Measurements from ENCODE around the gene RASAL2.
A peak's percentile ranks its signal among the peaks of the same experiment; 100 is the strongest.
"Not testable (repeated sequence)": the region's sequence is repeated elsewhere in the genome, so short reads cannot be mapped to it uniquely, and the experiment has no call there.

The RASAL2 gene

GRCh38 chr1:178071811-178072210, 22.1 kb upstream of the RASAL2 start:
- no peak for DNase-seq (ENCODE audit: low spot score)

GRCh38 chr1:178072326-178072725, 21.6 kb upstream of the RASAL2 start:
- no peak for DNase-seq (ENCODE audit: low spot score)

- DNase-seq (ENCODE audit: low spot score), result no peak
Observed at GRCh38 chr1:178075333-178075732, 18.6 kb upstream of the RASAL2 start.

GRCh38 chr1:178076607-178077006, 17.3 kb upstream of the RASAL2 start:
- no peak for DNase-seq (ENCODE audit: low spot score)

- no peak for DNase-seq (ENCODE audit: low spot score)
Observed at GRCh38 chr1:178077917-178078316, 16.0 kb upstream of the RASAL2 start.

- DNase-seq (ENCODE audit: low spot score), result no peak
Observed at GRCh38 chr1:178086294-178086693, 7.6 kb upstream of the RASAL2 start.

- DNase-seq (ENCODE audit: low spot score), result no peak
Observed at GRCh38 chr1:178086766-178087165, 7.1 kb upstream of the RASAL2 start.

GRCh38 chr1:178088651-178089050, 5.3 kb upstream of the RASAL2 start:
- DNase-seq (ENCODE audit: low spot score), result no peak

- not testable (repeated sequence) for DNase-seq (ENCODE audit: low spot score)
Observed at GRCh38 chr1:178091454-178091853, 2.5 kb upstream of the RASAL2 start.

GRCh38 chr1:178091986-178092745, 1.7 kb upstream of the RASAL2 start:
- DNase-seq (ENCODE audit: low spot score), result no peak

- DNase-seq (ENCODE audit: low spot score), result peak; percentile 51
Observed at GRCh38 chr1:178092878-178093493, 918 bp upstream of the RASAL2 start.

GRCh38 chr1:178093494-178093950, 382 bp upstream of the RASAL2 start:
- peak; percentile 94 for DNase-seq (ENCODE audit: low spot score)

GRCh38 chr1:178094739-178095645, 1.1 kb downstream of the RASAL2 start:
- DNase-seq (ENCODE audit: low spot score), result no peak

GRCh38 chr1:178096421-178096820, 2.5 kb downstream of the RASAL2 start:
- DNase-seq (ENCODE audit: low spot score), result no peak

- no peak for DNase-seq (ENCODE audit: low spot score)
Observed at GRCh38 chr1:178098262-178098661, 4.4 kb downstream of the RASAL2 start.

- no peak for DNase-seq (ENCODE audit: low spot score)
Observed at GRCh38 chr1:178101266-178101630, 7.3 kb downstream of the RASAL2 start.

GRCh38 chr1:178101654-178102053, 7.8 kb downstream of the RASAL2 start:
- DNase-seq (ENCODE audit: low spot score), result no peak

- DNase-seq (ENCODE audit: low spot score), result no peak
Observed at GRCh38 chr1:178102218-178102617, 8.3 kb downstream of the RASAL2 start.

GRCh38 chr1:178107823-178108222, 13.9 kb downstream of the RASAL2 start:
- no peak for DNase-seq (ENCODE audit: low spot score)

- DNase-seq (ENCODE audit: low spot score), result no peak
Observed at GRCh38 chr1:178109348-178110143, 15.6 kb downstream of the RASAL2 start.

GRCh38 chr1:178115260-178115659, 21.4 kb downstream of the RASAL2 start:
- DNase-seq (ENCODE audit: low spot score), result no peak

GRCh38 chr1:178118524-178118923, 24.6 kb downstream of the RASAL2 start:
- no peak for DNase-seq (ENCODE audit: low spot score)
